Measurements from ENCODE around the gene PUS10.

PUS10 gene

DNA sequence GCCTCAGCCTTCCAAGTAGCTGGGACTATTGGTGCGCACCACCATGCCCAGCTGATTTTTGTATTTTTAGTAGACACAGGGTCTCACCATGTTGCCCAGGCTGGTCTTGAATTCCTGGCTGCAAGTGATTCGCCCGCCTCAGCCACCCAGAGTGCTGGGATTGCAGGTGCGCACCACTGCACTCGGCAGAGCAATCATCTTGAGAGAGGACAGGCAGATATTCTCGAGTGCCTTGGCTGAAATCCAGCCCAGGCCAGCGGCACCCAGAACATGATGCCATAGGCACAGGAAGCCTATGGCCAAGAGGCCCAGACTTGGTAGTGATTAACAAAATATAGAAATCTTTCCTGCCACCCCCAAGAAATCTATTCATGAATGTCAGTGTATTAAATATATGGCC is 58.6 kb downstream of the PUS10 start:
- no peak overlapping the region for H3K4me3 ChIP-seq (ENCODE audit: low read depth in 1 of 2, low read length in 2 of 2)
- H3K4me2 ChIP-seq (ENCODE audit: insufficient read depth, low read length) = no peak overlapping the region
- H3K79me2 ChIP-seq (ENCODE audit: insufficient read depth, low read length) = no peaks in the 10 kb centered on the region
- TF ChIP-seq, protein P1, sequence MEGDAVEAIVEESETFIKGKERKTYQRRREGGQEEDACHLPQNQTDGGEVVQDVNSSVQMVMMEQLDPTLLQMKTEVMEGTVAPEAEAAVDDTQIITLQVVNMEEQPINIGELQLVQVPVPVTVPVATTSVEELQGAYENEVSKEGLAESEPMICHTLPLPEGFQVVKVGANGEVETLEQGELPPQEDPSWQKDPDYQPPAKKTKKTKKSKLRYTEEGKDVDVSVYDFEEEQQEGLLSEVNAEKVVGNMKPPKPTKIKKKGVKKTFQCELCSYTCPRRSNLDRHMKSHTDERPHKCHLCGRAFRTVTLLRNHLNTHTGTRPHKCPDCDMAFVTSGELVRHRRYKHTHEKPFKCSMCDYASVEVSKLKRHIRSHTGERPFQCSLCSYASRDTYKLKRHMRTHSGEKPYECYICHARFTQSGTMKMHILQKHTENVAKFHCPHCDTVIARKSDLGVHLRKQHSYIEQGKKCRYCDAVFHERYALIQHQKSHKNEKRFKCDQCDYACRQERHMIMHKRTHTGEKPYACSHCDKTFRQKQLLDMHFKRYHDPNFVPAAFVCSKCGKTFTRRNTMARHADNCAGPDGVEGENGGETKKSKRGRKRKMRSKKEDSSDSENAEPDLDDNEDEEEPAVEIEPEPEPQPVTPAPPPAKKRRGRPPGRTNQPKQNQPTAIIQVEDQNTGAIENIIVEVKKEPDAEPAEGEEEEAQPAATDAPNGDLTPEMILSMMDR (IDR thresholded peaks at IDR 0.05; ENCODE audit: borderline replicate concordance, extremely low read depth, low read length, poor library complexity, severe bottlenecking) = no peak
- TF ChIP-seq EZH2 (IDR thresholded peaks at IDR 0.05; ENCODE audit: borderline replicate concordance, low read depth, low read length, severe bottlenecking) = no peak
- no peaks in the 10 kb centered on the region for H4K20me1 ChIP-seq (ENCODE audit: insufficient read depth, low read length)
- no peak overlapping the region for H2AFZ ChIP-seq (ENCODE audit: low read depth, low read length)
- H3K9ac ChIP-seq (ENCODE audit: low read depth, low read length) = no peak overlapping the region
- no peaks in the 10 kb centered on the region for H3K27me3 ChIP-seq (ENCODE audit: insufficient read depth, low read length, poor library complexity)
- H3K4me1 ChIP-seq (ENCODE audit: insufficient read depth, low read length) = peaks cover under 1% of the 10 kb centered on the region
- DNase-seq (no peak), ATAC-seq (ENCODE audit: insufficient read depth, low read depth) (no peak)
- no peak overlapping the region for H3K27ac ChIP-seq (ENCODE audit: low read length)
- H3K9me3 ChIP-seq (ENCODE audit: insufficient read depth, low read length, severe bottlenecking) = no peaks in the 10 kb centered on the region
- peaks cover 8% of the 10 kb centered on the region; the same call in 1 of the 2 replicates for H3K36me3 ChIP-seq (ENCODE audit: insufficient read depth, low read length)

DNA sequence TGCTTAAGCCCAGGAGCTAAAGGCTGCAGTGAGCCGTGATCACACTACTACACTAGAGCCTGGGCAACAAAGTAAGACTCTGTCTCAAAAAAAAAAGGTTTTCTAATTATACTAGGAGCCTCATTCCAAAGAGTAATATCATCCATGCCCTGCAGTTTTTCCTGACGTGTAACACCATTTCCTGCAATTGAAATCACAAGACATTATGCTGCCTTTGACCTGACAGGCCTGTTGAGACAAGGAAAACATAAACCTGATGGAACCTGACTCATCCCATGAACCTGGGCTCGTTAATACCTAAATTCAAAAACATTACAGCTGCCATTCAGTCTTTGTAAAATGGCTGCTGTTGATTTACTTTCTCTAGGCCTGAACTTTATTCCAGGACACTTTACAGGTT is 59.3 kb downstream of the PUS10 start:
- Histone ChIP-seq H3K4me2 (ENCODE audit: insufficient read depth, low read length) (no peak overlapping the region), H2AFZ (ENCODE audit: low read depth, low read length) (no peak overlapping the region), H3K79me2 (ENCODE audit: insufficient read depth, low read length) (no peaks in the 10 kb centered on the region), H3K36me3 (ENCODE audit: insufficient read depth, low read length) (peaks cover 11% of the 10 kb centered on the region; the same call in 1 of the 2 replicates), H4K20me1 (ENCODE audit: insufficient read depth, low read length) (no peaks in the 10 kb centered on the region), H3K27ac (ENCODE audit: low read length) (no peak overlapping the region), H3K9ac (ENCODE audit: low read depth, low read length) (no peak overlapping the region), H3K4me3 (ENCODE audit: low read depth in 1 of 2, low read length in 2 of 2) (no peak overlapping the region), H3K4me1 (ENCODE audit: insufficient read depth, low read length) (no peaks in the 10 kb centered on the region), H3K27me3 (ENCODE audit: insufficient read depth, low read length, poor library complexity) (no peaks in the 10 kb centered on the region), H3K9me3 (ENCODE audit: insufficient read depth, low read length, severe bottlenecking) (no peaks in the 10 kb centered on the region)
- TF ChIP-seq EZH2 (IDR thresholded peaks at IDR 0.05; ENCODE audit: borderline replicate concordance, low read depth, low read length, severe bottlenecking) = no peak
- TF ChIP-seq, protein P1 (IDR thresholded peaks at IDR 0.05; ENCODE audit: borderline replicate concordance, extremely low read depth, low read length, poor library complexity, severe bottlenecking) = no peak
- DNase-seq (no peak), ATAC-seq (ENCODE audit: insufficient read depth, low read depth) (no peak)

DNA sequence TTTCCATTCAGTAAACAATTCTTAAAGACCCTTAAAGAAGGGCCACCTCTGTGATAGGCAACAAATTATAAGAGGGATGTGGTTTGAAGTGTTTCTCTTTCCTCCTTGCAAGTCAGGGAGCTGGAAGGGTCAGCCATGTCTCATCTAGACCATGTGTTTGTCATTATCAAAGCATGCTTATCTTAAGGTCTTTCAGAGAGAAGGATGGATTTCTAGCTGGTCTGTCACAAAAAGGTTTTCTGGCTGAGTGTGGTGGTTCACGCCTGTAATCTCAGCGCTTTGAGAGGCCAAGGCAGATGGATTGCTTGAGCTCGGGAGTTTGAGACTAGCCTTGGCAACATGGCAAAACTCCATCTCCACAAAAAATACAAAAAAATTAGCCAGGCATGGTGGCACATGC is 59.7 kb downstream of the PUS10 start:
- Histone ChIP-seq H3K27ac (ENCODE audit: low read length) (no peak overlapping the region), H3K9ac (ENCODE audit: low read depth, low read length) (no peak overlapping the region), H3K36me3 (ENCODE audit: insufficient read depth, low read length) (peaks cover 14% of the 10 kb centered on the region; the same call in 1 of the 2 replicates), H3K27me3 (ENCODE audit: insufficient read depth, low read length, poor library complexity) (no peaks in the 10 kb centered on the region), H3K4me2 (ENCODE audit: insufficient read depth, low read length) (no peak overlapping the region), H3K9me3 (ENCODE audit: insufficient read depth, low read length, severe bottlenecking) (no peaks in the 10 kb centered on the region), H2AFZ (ENCODE audit: low read depth, low read length) (no peak overlapping the region), H3K4me3 (ENCODE audit: low read depth in 1 of 2, low read length in 2 of 2) (no peak overlapping the region), H3K79me2 (ENCODE audit: insufficient read depth, low read length) (no peaks in the 10 kb centered on the region), H4K20me1 (ENCODE audit: insufficient read depth, low read length) (no peaks in the 10 kb centered on the region), H3K4me1 (ENCODE audit: insufficient read depth, low read length) (no peaks in the 10 kb centered on the region)
- ATAC-seq (ENCODE audit: insufficient read depth, low read depth) (no peak), DNase-seq (no peak)
- TF ChIP-seq EZH2 (IDR thresholded peaks at IDR 0.05; ENCODE audit: borderline replicate concordance, low read depth, low read length, severe bottlenecking) = no peak
- TF ChIP-seq, protein P1 (IDR thresholded peaks at IDR 0.05; ENCODE audit: borderline replicate concordance, extremely low read depth, low read length, poor library complexity, severe bottlenecking) = no peak

DNA sequence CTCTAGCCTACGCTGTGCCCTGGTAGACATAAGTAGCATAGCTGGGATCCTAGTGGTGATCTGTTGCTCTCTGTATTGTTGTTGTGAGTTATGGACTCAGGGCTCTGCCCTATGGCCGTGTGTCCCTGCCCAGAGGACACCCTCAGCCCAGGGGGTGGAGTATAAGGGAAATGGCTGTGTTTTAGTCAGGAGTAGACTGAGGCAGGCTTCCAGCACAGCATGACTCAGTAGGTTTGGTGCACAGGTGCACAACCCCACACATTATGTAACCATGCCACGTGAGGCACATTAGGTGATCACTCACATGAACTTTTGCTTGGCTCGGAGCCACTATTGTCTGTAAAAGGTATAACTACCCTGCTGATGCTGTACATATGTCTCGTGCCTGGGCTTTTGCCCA is 60.4 kb downstream of the PUS10 start:
- ATAC-seq (ENCODE audit: insufficient read depth, low read depth) (no peak), DNase-seq (no peak)
- Histone ChIP-seq H3K27ac (ENCODE audit: low read length) (no peak overlapping the region), H3K4me3 (ENCODE audit: low read depth in 1 of 2, low read length in 2 of 2) (no peak overlapping the region), H3K9ac (ENCODE audit: low read depth, low read length) (no peak overlapping the region), H3K36me3 (ENCODE audit: insufficient read depth, low read length) (peaks cover 17% of the 10 kb centered on the region; the same call in 1 of the 2 replicates), H3K9me3 (ENCODE audit: insufficient read depth, low read length, severe bottlenecking) (no peaks in the 10 kb centered on the region), H4K20me1 (ENCODE audit: insufficient read depth, low read length) (no peaks in the 10 kb centered on the region), H3K4me2 (ENCODE audit: insufficient read depth, low read length) (no peak overlapping the region), H3K4me1 (ENCODE audit: insufficient read depth, low read length) (no peaks in the 10 kb centered on the region), H3K79me2 (ENCODE audit: insufficient read depth, low read length) (no peaks in the 10 kb centered on the region), H2AFZ (ENCODE audit: low read depth, low read length) (no peak overlapping the region), H3K27me3 (ENCODE audit: insufficient read depth, low read length, poor library complexity) (no peaks in the 10 kb centered on the region)
- TF ChIP-seq, protein P1 (IDR thresholded peaks at IDR 0.05; ENCODE audit: borderline replicate concordance, extremely low read depth, low read length, poor library complexity, severe bottlenecking) = no peak
- TF ChIP-seq EZH2 (IDR thresholded peaks at IDR 0.05; ENCODE audit: borderline replicate concordance, low read depth, low read length, severe bottlenecking) = no peak

All from DND-41 (cell line).